ENCODE measurements around the gene ID3. TPM values are rescaled to one million over a fixed set of nuclear protein-coding genes. Genes with fewer than 3 reads are reported as not detected.
A peak's percentile ranks its signal among the peaks of the same experiment; 100 is the strongest.

ID3 gene
- total and polyA plus RNA-seq, 12 donors: 28.8 to 213 (median 109) TPM

DNA sequence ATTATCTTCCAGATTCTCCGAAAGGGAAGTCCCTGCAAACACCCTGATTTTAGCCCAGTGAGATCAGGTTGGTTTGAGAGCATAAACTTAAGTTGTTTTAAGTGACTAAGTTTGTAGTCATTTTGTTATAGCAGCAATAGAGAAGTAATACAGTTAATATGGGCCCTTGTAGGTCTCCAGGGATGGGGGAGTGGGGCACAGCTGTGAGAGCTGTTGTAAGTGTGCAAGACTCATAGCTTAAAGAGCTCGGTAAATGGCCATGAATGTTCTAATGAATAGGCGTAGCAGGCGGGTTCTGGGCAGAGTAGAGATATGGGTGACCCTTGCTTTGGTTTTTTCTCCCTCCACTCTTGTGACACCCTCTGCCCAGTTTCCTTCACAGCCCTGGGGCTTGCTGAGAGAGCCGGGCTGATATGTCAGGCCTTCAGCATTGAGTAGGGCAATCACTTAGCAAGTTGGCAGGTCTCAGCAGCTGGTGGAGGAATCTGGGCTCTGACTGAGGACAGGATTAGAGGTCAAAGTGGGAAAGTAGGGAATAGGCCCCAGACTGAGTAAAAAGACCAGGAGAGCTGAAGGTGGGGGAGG is 16.0 kb upstream of the ID3 start:
- H3K4me1 ChIP-seq (replicated peaks in 1 of 2): peaks cover 11 to 23% of the 10 kb centered on the region in 2 donors
- H3K36me3 ChIP-seq (replicated peaks in 1 of 2): no peaks in the 10 kb centered on the region
- intact Hi-C loops (cut with DNase I): no loop called here
- 71 to 91% (median 79%) methylated on average over 5 of the region's 5 CpGs for WGBS, 4 donors
- no peak for DNase-seq
- no peak overlapping the region for H3K4me3 ChIP-seq
- no peaks in the 10 kb centered on the region for H3K9me3 ChIP-seq (replicated peaks in 1 of 3)
- peak overlapping the region in 1 of 5 donors; percentile 94 for H3K27ac ChIP-seq
- no peaks in the 10 kb centered on the region for H3K27me3 ChIP-seq
- TF ChIP-seq POLR2A (IDR thresholded peaks at IDR 0.05): no peak
- TF ChIP-seq, protein P1, sequence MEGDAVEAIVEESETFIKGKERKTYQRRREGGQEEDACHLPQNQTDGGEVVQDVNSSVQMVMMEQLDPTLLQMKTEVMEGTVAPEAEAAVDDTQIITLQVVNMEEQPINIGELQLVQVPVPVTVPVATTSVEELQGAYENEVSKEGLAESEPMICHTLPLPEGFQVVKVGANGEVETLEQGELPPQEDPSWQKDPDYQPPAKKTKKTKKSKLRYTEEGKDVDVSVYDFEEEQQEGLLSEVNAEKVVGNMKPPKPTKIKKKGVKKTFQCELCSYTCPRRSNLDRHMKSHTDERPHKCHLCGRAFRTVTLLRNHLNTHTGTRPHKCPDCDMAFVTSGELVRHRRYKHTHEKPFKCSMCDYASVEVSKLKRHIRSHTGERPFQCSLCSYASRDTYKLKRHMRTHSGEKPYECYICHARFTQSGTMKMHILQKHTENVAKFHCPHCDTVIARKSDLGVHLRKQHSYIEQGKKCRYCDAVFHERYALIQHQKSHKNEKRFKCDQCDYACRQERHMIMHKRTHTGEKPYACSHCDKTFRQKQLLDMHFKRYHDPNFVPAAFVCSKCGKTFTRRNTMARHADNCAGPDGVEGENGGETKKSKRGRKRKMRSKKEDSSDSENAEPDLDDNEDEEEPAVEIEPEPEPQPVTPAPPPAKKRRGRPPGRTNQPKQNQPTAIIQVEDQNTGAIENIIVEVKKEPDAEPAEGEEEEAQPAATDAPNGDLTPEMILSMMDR (IDR thresholded peaks at IDR 0.05): no peak

DNA sequence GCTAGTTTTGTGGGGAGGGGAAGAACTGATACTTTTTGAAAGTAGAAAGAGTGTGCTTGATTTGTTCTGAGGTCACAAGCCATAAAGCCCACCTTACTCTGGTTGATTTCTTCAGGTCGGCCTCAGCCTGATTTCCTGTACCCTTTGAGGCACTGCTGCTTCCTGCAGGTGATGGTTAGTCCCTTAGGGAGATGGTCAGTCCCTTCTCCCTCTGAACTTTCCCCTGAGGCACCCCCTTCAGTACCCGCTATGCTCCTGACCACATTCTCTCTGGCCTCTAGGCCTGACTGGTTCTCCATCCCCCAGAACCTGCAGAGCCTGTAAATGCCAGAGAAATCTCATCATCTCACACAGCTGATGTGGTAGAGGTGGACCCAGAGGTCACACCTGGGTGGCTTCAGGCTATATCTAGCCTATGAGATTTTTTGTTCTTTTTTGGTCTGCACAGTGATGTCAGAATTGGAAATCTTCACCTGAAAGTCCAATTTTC is 15.0 kb upstream of the ID3 start:
- Histone ChIP-seq H3K9me3 (replicated peaks in 1 of 3) (no peaks in the 10 kb centered on the region), H3K4me1 (replicated peaks in 1 of 2) (peaks cover 11 to 28% of the 10 kb centered on the region in 2 donors), H3K27ac (no peak overlapping the region), H3K27me3 (no peaks in the 10 kb centered on the region), H3K36me3 (replicated peaks in 1 of 2) (no peaks in the 10 kb centered on the region), H3K4me3 (no peak overlapping the region)
- WGBS, 4 donors: 84 to 96% (median 90%) methylated on average over 2 of the region's 2 CpGs
- no peak for TF ChIP-seq POLR2A (IDR thresholded peaks at IDR 0.05)
- TF ChIP-seq, protein P1 (IDR thresholded peaks at IDR 0.05): no peak
- intact Hi-C loops (cut with DNase I): no loop called here
- DNase-seq: no peak

DNA sequence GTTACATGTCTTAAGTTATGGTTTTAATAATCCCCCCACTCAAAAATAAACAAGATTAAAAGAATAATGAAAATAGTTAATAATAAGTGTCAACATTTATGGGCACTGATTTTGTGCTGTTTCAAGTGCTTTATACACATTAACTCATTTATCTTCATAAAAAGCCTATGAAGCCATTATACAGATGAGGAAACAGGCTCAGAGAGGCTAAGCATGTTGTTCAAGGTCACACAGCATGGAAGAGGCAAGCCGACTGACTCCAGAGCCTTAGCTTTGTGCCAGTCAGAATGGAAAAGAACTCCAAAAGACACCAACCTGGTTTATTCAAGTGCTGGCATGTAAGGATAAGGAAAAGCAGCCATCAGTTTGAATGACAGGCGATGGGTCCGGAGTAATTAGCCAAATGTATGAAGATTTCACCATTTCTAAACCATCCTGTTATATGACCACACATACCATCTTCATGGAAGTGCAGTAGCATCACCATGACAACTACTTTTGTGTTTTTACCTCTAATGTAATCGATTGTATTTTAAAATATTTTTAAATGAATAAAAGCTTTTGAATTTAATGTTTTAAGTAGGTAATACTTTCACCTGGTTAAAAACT is 14.4 kb upstream of the ID3 start:
- no peak overlapping the region for H3K4me3 ChIP-seq
- no peaks in the 10 kb centered on the region for H3K27me3 ChIP-seq
- H3K9me3 ChIP-seq (replicated peaks in 1 of 3): no peaks in the 10 kb centered on the region
- 61 to 81% (median 74%) methylated on average over 4 of the region's 4 CpGs for WGBS, 4 donors
- TF ChIP-seq, protein P1 (IDR thresholded peaks at IDR 0.05): no peak
- no peak for TF ChIP-seq POLR2A (IDR thresholded peaks at IDR 0.05)
- H3K36me3 ChIP-seq (replicated peaks in 1 of 2): no peaks in the 10 kb centered on the region
- H3K27ac ChIP-seq: no peak overlapping the region
- peaks cover 11 to 30% of the 10 kb centered on the region in 2 donors for H3K4me1 ChIP-seq (replicated peaks in 1 of 2)
- DNase-seq: no peak
- intact Hi-C loops (cut with DNase I): no loop called here

DNA sequence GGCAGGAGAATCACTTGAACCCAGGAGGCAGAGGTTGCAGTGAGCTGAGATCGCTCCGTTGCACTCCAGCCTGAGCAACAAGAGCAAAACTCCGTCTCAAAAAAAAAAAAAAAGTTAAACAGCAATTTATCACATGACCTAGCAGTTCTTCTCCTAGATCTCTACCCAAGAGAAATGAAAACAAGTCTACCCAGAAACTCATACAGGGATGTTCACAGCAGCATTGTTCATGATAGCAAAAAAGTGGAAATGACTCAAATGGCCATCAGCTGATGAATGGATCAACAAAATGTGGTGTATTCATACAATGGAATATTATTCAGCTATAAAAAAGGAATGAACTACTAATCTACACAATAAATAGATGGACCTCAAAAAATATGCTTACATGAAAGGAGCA is 12.2 kb upstream of the ID3 start:
- DNase-seq: no peak
- Histone ChIP-seq H3K27ac (no peak overlapping the region), H3K4me3 (no peak overlapping the region), H3K36me3 (replicated peaks in 1 of 2) (no peaks in the 10 kb centered on the region), H3K27me3 (no peaks in the 10 kb centered on the region), H3K4me1 (replicated peaks in 1 of 2) (peaks cover 0 to 13% of the 10 kb centered on the region in 2 donors), H3K9me3 (replicated peaks in 1 of 3) (no peaks in the 10 kb centered on the region)
- 63 to 76% (median 71%) methylated on average over 3 of the region's 3 CpGs for WGBS, 4 donors
- intact Hi-C loops (cut with DNase I): no loop called here
- TF ChIP-seq, protein P1 (IDR thresholded peaks at IDR 0.05): no peak
- TF ChIP-seq POLR2A (IDR thresholded peaks at IDR 0.05): no peak
